ENCODE data around the gene CAPZB.

CAPZB gene

GRCh38 chr1:19368964-19369363, 116.4 kb downstream of the CAPZB start:
- H3K4me1 ChIP-seq (ENCODE audit: insufficient read depth, low read length): no peaks in the 10 kb centered on the region
- DNase-seq: no peak
- peaks cover 55% of the 10 kb centered on the region for H4K20me1 ChIP-seq (ENCODE audit: insufficient read depth, low read length)
- no peaks in the 10 kb centered on the region for H3K27me3 ChIP-seq (ENCODE audit: insufficient read depth, low read length, poor library complexity)
- no peak for ATAC-seq (ENCODE audit: insufficient read depth, low read depth)
- no peak for TF ChIP-seq EZH2 (IDR thresholded peaks at IDR 0.05; ENCODE audit: borderline replicate concordance, low read depth, low read length, severe bottlenecking)
- TF ChIP-seq, protein P1, sequence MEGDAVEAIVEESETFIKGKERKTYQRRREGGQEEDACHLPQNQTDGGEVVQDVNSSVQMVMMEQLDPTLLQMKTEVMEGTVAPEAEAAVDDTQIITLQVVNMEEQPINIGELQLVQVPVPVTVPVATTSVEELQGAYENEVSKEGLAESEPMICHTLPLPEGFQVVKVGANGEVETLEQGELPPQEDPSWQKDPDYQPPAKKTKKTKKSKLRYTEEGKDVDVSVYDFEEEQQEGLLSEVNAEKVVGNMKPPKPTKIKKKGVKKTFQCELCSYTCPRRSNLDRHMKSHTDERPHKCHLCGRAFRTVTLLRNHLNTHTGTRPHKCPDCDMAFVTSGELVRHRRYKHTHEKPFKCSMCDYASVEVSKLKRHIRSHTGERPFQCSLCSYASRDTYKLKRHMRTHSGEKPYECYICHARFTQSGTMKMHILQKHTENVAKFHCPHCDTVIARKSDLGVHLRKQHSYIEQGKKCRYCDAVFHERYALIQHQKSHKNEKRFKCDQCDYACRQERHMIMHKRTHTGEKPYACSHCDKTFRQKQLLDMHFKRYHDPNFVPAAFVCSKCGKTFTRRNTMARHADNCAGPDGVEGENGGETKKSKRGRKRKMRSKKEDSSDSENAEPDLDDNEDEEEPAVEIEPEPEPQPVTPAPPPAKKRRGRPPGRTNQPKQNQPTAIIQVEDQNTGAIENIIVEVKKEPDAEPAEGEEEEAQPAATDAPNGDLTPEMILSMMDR (IDR thresholded peaks at IDR 0.05; ENCODE audit: borderline replicate concordance, extremely low read depth, low read length, poor library complexity, severe bottlenecking): no peak
- H3K4me2 ChIP-seq (ENCODE audit: insufficient read depth, low read length): no peak overlapping the region
- no peaks in the 10 kb centered on the region for H3K9me3 ChIP-seq (ENCODE audit: insufficient read depth, low read length, severe bottlenecking)
- no peak overlapping the region for H3K4me3 ChIP-seq (ENCODE audit: low read depth in 1 of 2, low read length in 2 of 2)
- H2AFZ ChIP-seq (ENCODE audit: low read depth, low read length): no peak overlapping the region
- peaks cover 21% of the 10 kb centered on the region for H3K36me3 ChIP-seq (ENCODE audit: insufficient read depth, low read length)
- H3K9ac ChIP-seq (ENCODE audit: low read depth, low read length): no peak overlapping the region
- peaks cover 21% of the 10 kb centered on the region for H3K79me2 ChIP-seq (ENCODE audit: insufficient read depth, low read length)
- H3K27ac ChIP-seq (ENCODE audit: low read length): no peak overlapping the region

DNA sequence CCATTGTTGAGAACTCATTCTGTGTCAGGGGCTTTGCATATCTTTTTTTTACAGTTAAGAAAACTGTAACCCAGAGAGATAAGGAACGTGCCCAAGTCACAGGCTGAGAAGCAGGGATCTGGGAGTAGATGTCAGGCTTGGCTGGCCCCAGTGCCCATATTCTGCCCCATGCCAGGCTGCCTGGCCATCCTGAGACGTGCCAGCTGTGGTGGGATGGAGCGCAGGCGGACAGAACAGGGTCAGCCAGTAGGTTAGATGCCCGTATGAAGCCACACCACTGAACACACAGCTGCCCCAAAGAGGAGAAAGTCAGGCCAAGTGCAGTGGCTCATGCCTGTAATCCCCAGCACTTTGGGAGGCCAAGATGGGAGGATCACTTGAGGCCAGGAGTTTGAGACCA, 117.3 kb downstream of the CAPZB start:
- DNase-seq (no peak), ATAC-seq (ENCODE audit: insufficient read depth, low read depth) (no peak)
- Histone ChIP-seq H3K4me2 (ENCODE audit: insufficient read depth, low read length) (no peak overlapping the region), H3K27ac (ENCODE audit: low read length) (no peak overlapping the region), H3K9me3 (ENCODE audit: insufficient read depth, low read length, severe bottlenecking) (no peaks in the 10 kb centered on the region), H2AFZ (ENCODE audit: low read depth, low read length) (no peak overlapping the region), H3K36me3 (ENCODE audit: insufficient read depth, low read length) (peaks cover 15% of the 10 kb centered on the region), H3K4me3 (ENCODE audit: low read depth in 1 of 2, low read length in 2 of 2) (no peak overlapping the region), H3K4me1 (ENCODE audit: insufficient read depth, low read length) (no peaks in the 10 kb centered on the region), H3K27me3 (ENCODE audit: insufficient read depth, low read length, poor library complexity) (no peaks in the 10 kb centered on the region), H3K79me2 (ENCODE audit: insufficient read depth, low read length) (peaks cover 21% of the 10 kb centered on the region), H4K20me1 (ENCODE audit: insufficient read depth, low read length) (peaks cover 55% of the 10 kb centered on the region), H3K9ac (ENCODE audit: low read depth, low read length) (no peak overlapping the region)
- no peak for TF ChIP-seq EZH2 (IDR thresholded peaks at IDR 0.05; ENCODE audit: borderline replicate concordance, low read depth, low read length, severe bottlenecking)
- TF ChIP-seq, protein P1 (IDR thresholded peaks at IDR 0.05; ENCODE audit: borderline replicate concordance, extremely low read depth, low read length, poor library complexity, severe bottlenecking): no peak

GRCh38 chr1:19367584-19368041, 117.7 kb downstream of the CAPZB start:
- H3K4me2 ChIP-seq (ENCODE audit: insufficient read depth, low read length): no peak overlapping the region
- H3K79me2 ChIP-seq (ENCODE audit: insufficient read depth, low read length): peaks cover 25% of the 10 kb centered on the region
- no peak overlapping the region for H3K9ac ChIP-seq (ENCODE audit: low read depth, low read length)
- no peak for DNase-seq
- ATAC-seq (ENCODE audit: insufficient read depth, low read depth): no peak
- no peak overlapping the region for H3K27ac ChIP-seq (ENCODE audit: low read length)
- no peak overlapping the region for H3K4me3 ChIP-seq (ENCODE audit: low read depth in 1 of 2, low read length in 2 of 2)
- TF ChIP-seq, protein P1 (IDR thresholded peaks at IDR 0.05; ENCODE audit: borderline replicate concordance, extremely low read depth, low read length, poor library complexity, severe bottlenecking): no peak
- no peak for TF ChIP-seq EZH2 (IDR thresholded peaks at IDR 0.05; ENCODE audit: borderline replicate concordance, low read depth, low read length, severe bottlenecking)
- peaks cover 10% of the 10 kb centered on the region for H3K36me3 ChIP-seq (ENCODE audit: insufficient read depth, low read length)
- no peaks in the 10 kb centered on the region for H3K4me1 ChIP-seq (ENCODE audit: insufficient read depth, low read length)
- no peaks in the 10 kb centered on the region for H3K27me3 ChIP-seq (ENCODE audit: insufficient read depth, low read length, poor library complexity)
- peaks cover 51% of the 10 kb centered on the region for H4K20me1 ChIP-seq (ENCODE audit: insufficient read depth, low read length)
- H3K9me3 ChIP-seq (ENCODE audit: insufficient read depth, low read length, severe bottlenecking): no peaks in the 10 kb centered on the region
- H2AFZ ChIP-seq (ENCODE audit: low read depth, low read length): no peak overlapping the region

Measured in DND-41 (cell line).